Osteocyte (in vitro differentiated cells): ENCODE data around the gene TUBGCP2. TPM values are rescaled to one million over a fixed set of nuclear protein-coding genes. Genes with fewer than 3 reads are reported as not detected.

Experiments
- DNase-seq: peaks from one replicate; pipeline ENCODE4 v3.0.0; 2021; ENCODE audit warnings: mixed read lengths; ENCODE audit not compliant: unreplicated experiment; ENCODE audit errors: extremely low spot score
- H3K27ac Mint-ChIP-seq: one replicate; pipeline ENCODE4 v1.8.0; 2021; ENCODE audit warnings: mild to moderate bottlenecking, mixed read lengths; ENCODE audit not compliant: unreplicated experiment
- H3K27me3 Mint-ChIP-seq: one replicate; pipeline ENCODE4 v1.8.0; 2021; ENCODE audit warnings: mixed read lengths; ENCODE audit not compliant: unreplicated experiment
- H3K36me3 Mint-ChIP-seq: one replicate; pipeline ENCODE4 v1.8.0; 2021; ENCODE audit warnings: mixed read lengths; ENCODE audit not compliant: unreplicated experiment
- H3K4me1 Mint-ChIP-seq: one replicate; pipeline ENCODE4 v1.8.0; 2021; ENCODE audit warnings: mixed read lengths; ENCODE audit not compliant: unreplicated experiment
- H3K4me3 Mint-ChIP-seq: one replicate; pipeline ENCODE4 v1.8.0; 2021; ENCODE audit warnings: mild to moderate bottlenecking, moderate library complexity, mixed read lengths; ENCODE audit not compliant: unreplicated experiment
- H3K9me3 Mint-ChIP-seq: one replicate; pipeline ENCODE4 v1.8.0; 2021; ENCODE audit warnings: mixed read lengths; ENCODE audit not compliant: unreplicated experiment
- CTCF ChIP-seq: fragments of 200-600 bp; sonication (generic); IDR thresholded peaks from 2 replicates; pipeline ENCODE4 v1.5.0; 2021; ENCODE audit warnings: antibody characterized with exemption, mild to moderate bottlenecking, moderate library complexity
- total RNA-seq: library from RNA; stranded (reverse); gene quantifications from 2 replicates; pipeline ENCODE4 v1.2.1, GENCODE V29; 2021

TUBGCP2 gene
- total RNA-seq, 1 donor from 2014 or later, result 75.2 TPM

- Mint-ChIP-seq H3K27me3 (no peaks in the 10 kb centered on the region), H3K9me3 (no peaks in the 10 kb centered on the region), H3K4me1 (peaks cover 17% of the 10 kb centered on the region), H3K4me3 (no peak overlapping the region), H3K27ac (no peak overlapping the region), H3K36me3 (peaks cover 33% of the 10 kb centered on the region)
- no peak for DNase-seq
- TF ChIP-seq CTCF, result no peak
Measured at GRCh38 chr10:133281084-133281483, 27.6 kb downstream of the TUBGCP2 start.

GRCh38 chr10:133280391-133281059 lies 28.1 kb downstream of the TUBGCP2 start:
- H3K4me3 Mint-ChIP-seq, result no peak overlapping the region
- no peaks in the 10 kb centered on the region for H3K27me3 Mint-ChIP-seq
- H3K36me3 Mint-ChIP-seq, result peaks cover 28% of the 10 kb centered on the region
- peaks cover 17% of the 10 kb centered on the region for H3K4me1 Mint-ChIP-seq
- no peak for TF ChIP-seq CTCF
- no peak for DNase-seq
- no peaks in the 10 kb centered on the region for H3K9me3 Mint-ChIP-seq
- no peak overlapping the region for H3K27ac Mint-ChIP-seq

- DNase-seq, result no peak
- Mint-ChIP-seq H3K36me3 (peaks cover 20% of the 10 kb centered on the region), H3K27ac (no peak overlapping the region)
Measured at GRCh38 chr10:133279326-133280226, 29.1 kb downstream of the TUBGCP2 start.

GRCh38 chr10:133278577-133279265 lies 30.0 kb downstream of the TUBGCP2 start:
- TF ChIP-seq CTCF, result no peak
- Mint-ChIP-seq H3K27ac (peak overlapping the region; percentile 34), H3K36me3 (peaks cover 14% of the 10 kb centered on the region), H3K4me3 (no peak overlapping the region), H3K9me3 (no peaks in the 10 kb centered on the region), H3K27me3 (no peaks in the 10 kb centered on the region), H3K4me1 (peaks cover 17% of the 10 kb centered on the region)
- no peak for DNase-seq

More at GRCh38 chr10:133279326-133280226, 29.1 kb downstream of the TUBGCP2 start:
- no peak for TF ChIP-seq CTCF
- Mint-ChIP-seq H3K4me3 (no peak overlapping the region), H3K4me1 (peaks cover 17% of the 10 kb centered on the region), H3K27me3 (no peaks in the 10 kb centered on the region), H3K9me3 (no peaks in the 10 kb centered on the region)
